CD4-positive, alpha-beta T cell (primary cell): ENCODE data around the gene MSMB. TPM values are rescaled to one million over a fixed set of nuclear protein-coding genes. Genes with fewer than 3 reads are reported as not detected.

Experiments used
- ATAC-seq: fragments of 200-7000 bp; cut with Tn5 transposase; one replicate; pipeline ENCODE4 v1.10.0; 2022; ENCODE audit warnings: mild to moderate bottlenecking; ENCODE audit not compliant: poor library complexity
- CTCF ChIA-PET: fragments of 350-600 bp; sonication (Branson Sonifier 250); formaldehyde crosslinking; loops from one replicate; lab custom pipeline; 2021; ENCODE audit warnings: antibody characterized with exemption, inconsistent platforms; lab: Charles Lee
- POLR2A ChIA-PET: fragments of 350-600 bp; sonication (Branson Sonifier 250); formaldehyde crosslinking; loops from one replicate; lab custom pipeline; 2021; ENCODE audit warnings: antibody characterized with exemption, inconsistent platforms; lab: Charles Lee
- DNase-seq, 14 experiments: peaks; one replicate each; pipeline ENCODE4 v3.0.0-alpha.2; 2013 to 2020; ENCODE audit warnings: mixed read lengths in 2 of 14
- H3K27ac ChIP-seq, 2 donors: one replicate each; pipeline versions ENCODE4 v1.5.1 to v1.7.0; 2013; ENCODE audit warnings: low read length in 2 of 2, low read depth in 1 of 2, mild to moderate bottlenecking in 1 of 2
- H3K27me3 ChIP-seq, 2 experiments: 1 replicate in 1 of 2; 2 replicates in 1 of 2; pipeline versions ENCODE4 v1.6.1 to v1.7.0; 2013; ENCODE audit warnings: low read length in 2 of 2, control low read depth in 1 of 2, mild to moderate bottlenecking in 1 of 2, moderate library complexity in 1 of 2; ENCODE audit not compliant: insufficient read depth in 2 of 2, control insufficient read depth in 1 of 2
- H3K36me3 ChIP-seq: one replicate; pipeline ENCODE4 v1.6.1; 2013; ENCODE audit warnings: low read length, control low read depth; ENCODE audit not compliant: insufficient read depth
- H3K4me1 ChIP-seq: one replicate; pipeline ENCODE4 v1.6.1; 2013; ENCODE audit warnings: low read length, control low read depth; ENCODE audit not compliant: insufficient read depth
- H3K4me3 ChIP-seq: one replicate; pipeline ENCODE4 v1.5.1; 2013; ENCODE audit warnings: mild to moderate bottlenecking, low read length, moderate library complexity
- H3K9me3 ChIP-seq, 2 experiments: 1 replicate in 1 of 2; 2 replicates in 1 of 2; pipeline versions ENCODE4 v1.6.1 to v1.7.0; 2013; ENCODE audit warnings: low read length in 2 of 2, mild to moderate bottlenecking in 2 of 2, control low read depth in 1 of 2, moderate library complexity in 1 of 2; ENCODE audit not compliant: control insufficient read depth in 1 of 2, insufficient read depth in 1 of 2
- H3K27ac Mint-ChIP-seq: one replicate; pipeline ENCODE4 v1.8.0; 2020; ENCODE audit warnings: mixed read lengths
- H3K27me3 Mint-ChIP-seq: one replicate; pipeline ENCODE4 v1.8.0; 2021; ENCODE audit warnings: mixed read lengths
- H3K36me3 Mint-ChIP-seq: one replicate; pipeline ENCODE4 v1.8.0; 2021; ENCODE audit warnings: low read depth, mixed read lengths
- H3K4me1 Mint-ChIP-seq: one replicate; pipeline ENCODE4 v1.8.0; 2021; ENCODE audit warnings: low read depth, mixed read lengths
- H3K4me3 Mint-ChIP-seq: one replicate; pipeline ENCODE4 v1.8.0; 2020; ENCODE audit warnings: mild to moderate bottlenecking, mixed read lengths
- H3K9me3 Mint-ChIP-seq: one replicate; pipeline ENCODE4 v1.8.0; 2020; ENCODE audit warnings: mixed read lengths
- intact Hi-C, 2 experiments: fragments of 100-400 bp; cut with DNase I in 1 of 2; cut with micrococcal nuclease in 1 of 2; formaldehyde crosslinking; loops; one replicate each; pipeline versions ENCODE4 v1.15.1 to v1.9.0; 2023 to 2025; cut with DNase I, micrococcal nuclease
- total RNA-seq, 174 experiments: library from RNA in 2 of 174; stranded (reverse) in 2 of 174; gene quantifications; one replicate each; pipeline ENCODE4 v1.2.3 and lab custom pipeline; 2021 to 2026
- TF ChIP-seq, protein P1 (sequence below): fragments of 200-600 bp; IDR thresholded peaks from one replicate; pipeline ENCODE4 v1.8.0; 2022; ENCODE audit warnings: antibody characterized with exemption, mild to moderate bottlenecking

The MSMB gene
- total RNA-seq, 2 experiments from 2014 or later: not detected

DNA sequence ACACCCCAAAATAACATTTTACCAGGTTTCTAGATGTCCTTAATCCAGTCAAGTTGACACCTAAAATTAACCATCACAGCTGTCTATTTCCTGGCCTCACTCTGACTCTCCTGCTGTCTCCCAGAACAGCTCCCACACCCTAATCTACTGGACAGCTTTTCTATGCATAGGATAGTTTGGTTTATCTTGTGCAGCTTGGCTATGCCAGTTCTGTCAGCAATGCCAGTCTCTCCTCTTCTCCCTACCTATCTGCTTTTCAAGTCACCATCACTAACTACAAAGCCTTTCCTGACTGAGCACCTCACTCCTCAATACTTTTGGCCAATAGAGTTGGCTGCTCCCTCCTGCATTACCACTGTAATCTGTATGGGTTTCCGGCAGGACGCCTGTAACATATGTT lies 20.7 kb downstream of the MSMB start:
- intact Hi-C loops: loop anchor here in 1 of 2 experiments (5.0 kb wide), 2 partner anchors 38 to 793 kb away; no protein-coding TSS in a partner anchor
- H3K4me1 Mint-ChIP-seq: peaks cover 93% of the 10 kb centered on the region
- DNase-seq (no peak), ATAC-seq (no peak)
- Histone ChIP-seq H3K36me3 (peaks cover 4% of the 10 kb centered on the region), H3K4me1 (peaks cover 59% of the 10 kb centered on the region), H3K27me3 (no peaks in the 10 kb centered on the region), H3K27ac (no peak overlapping the region), H3K9me3 (no peaks in the 10 kb centered on the region), H3K4me3 (no peak overlapping the region)
- CTCF ChIA-PET: no interaction called here
- H3K27ac Mint-ChIP-seq: peak overlapping the region; percentile 39
- H3K9me3 Mint-ChIP-seq: no peaks in the 10 kb centered on the region
- TF ChIP-seq, protein P1, sequence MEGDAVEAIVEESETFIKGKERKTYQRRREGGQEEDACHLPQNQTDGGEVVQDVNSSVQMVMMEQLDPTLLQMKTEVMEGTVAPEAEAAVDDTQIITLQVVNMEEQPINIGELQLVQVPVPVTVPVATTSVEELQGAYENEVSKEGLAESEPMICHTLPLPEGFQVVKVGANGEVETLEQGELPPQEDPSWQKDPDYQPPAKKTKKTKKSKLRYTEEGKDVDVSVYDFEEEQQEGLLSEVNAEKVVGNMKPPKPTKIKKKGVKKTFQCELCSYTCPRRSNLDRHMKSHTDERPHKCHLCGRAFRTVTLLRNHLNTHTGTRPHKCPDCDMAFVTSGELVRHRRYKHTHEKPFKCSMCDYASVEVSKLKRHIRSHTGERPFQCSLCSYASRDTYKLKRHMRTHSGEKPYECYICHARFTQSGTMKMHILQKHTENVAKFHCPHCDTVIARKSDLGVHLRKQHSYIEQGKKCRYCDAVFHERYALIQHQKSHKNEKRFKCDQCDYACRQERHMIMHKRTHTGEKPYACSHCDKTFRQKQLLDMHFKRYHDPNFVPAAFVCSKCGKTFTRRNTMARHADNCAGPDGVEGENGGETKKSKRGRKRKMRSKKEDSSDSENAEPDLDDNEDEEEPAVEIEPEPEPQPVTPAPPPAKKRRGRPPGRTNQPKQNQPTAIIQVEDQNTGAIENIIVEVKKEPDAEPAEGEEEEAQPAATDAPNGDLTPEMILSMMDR: no peak
- peak overlapping the region; percentile 12 for H3K4me3 Mint-ChIP-seq
- no peaks in the 10 kb centered on the region for H3K27me3 Mint-ChIP-seq
- peaks cover 37% of the 10 kb centered on the region for H3K36me3 Mint-ChIP-seq
- POLR2A ChIA-PET: no interaction called here

DNA sequence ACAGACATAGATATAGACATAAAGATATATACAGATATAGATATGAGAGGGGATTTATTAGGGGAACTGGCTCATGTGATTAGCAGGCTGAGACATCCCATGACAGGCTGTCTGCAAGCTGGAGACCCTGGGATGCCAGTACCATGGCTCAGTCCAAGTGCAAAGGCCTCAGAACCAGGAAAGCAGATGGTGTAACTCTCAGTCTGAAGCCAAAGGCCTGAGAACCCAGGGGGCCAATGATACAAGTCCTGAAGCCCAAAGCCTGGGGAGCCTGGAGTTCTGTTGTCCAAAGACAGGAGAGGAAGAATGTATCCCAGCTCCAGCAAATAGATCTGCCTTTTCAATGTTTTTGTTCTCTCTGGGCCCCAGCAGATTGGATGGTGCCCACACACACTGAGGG lies 21.1 kb downstream of the MSMB start:
- H3K27ac Mint-ChIP-seq: peak overlapping the region; percentile 75
- peaks cover 62% of the 10 kb centered on the region for H3K4me1 ChIP-seq
- POLR2A ChIA-PET: no interaction called here
- peaks cover 4% of the 10 kb centered on the region for H3K36me3 ChIP-seq
- no peak overlapping the region for H3K4me3 ChIP-seq
- H3K4me3 Mint-ChIP-seq: peak overlapping the region; percentile 81
- no peaks in the 10 kb centered on the region for H3K9me3 Mint-ChIP-seq
- H3K27ac ChIP-seq: no peak overlapping the region
- no peaks in the 10 kb centered on the region for H3K27me3 ChIP-seq
- no peaks in the 10 kb centered on the region for H3K27me3 Mint-ChIP-seq
- intact Hi-C loops: loop anchor here in 1 of 2 experiments (5.0 kb wide), 2 partner anchors 38 to 793 kb away; no protein-coding TSS in a partner anchor
- H3K4me1 Mint-ChIP-seq: peaks cover 95% of the 10 kb centered on the region
- DNase-seq: no peak
- ATAC-seq: no peak
- CTCF ChIA-PET: interaction anchor here (0.5 kb wide), 1 partner anchor 77 kb away, joined by 5 read pairs; no protein-coding TSS in a partner anchor
- peaks cover 34% of the 10 kb centered on the region for H3K36me3 Mint-ChIP-seq
- TF ChIP-seq, protein P1: no peak
- no peaks in the 10 kb centered on the region for H3K9me3 ChIP-seq

GRCh38 chr10:46022978-46023702 lies 22.9 kb downstream of the MSMB start:
- Mint-ChIP-seq H3K36me3 (peaks cover 23% of the 10 kb centered on the region), H3K4me1 (peaks cover 95% of the 10 kb centered on the region), H3K27ac (peak overlapping the region; percentile 75), H3K9me3 (no peaks in the 10 kb centered on the region), H3K4me3 (peak overlapping the region; percentile 81), H3K27me3 (no peaks in the 10 kb centered on the region)
- POLR2A ChIA-PET: interaction anchor here (0.6 kb wide), 1 partner anchor 51 kb away, joined by 3 read pairs; the partner anchor contains the start of gene TIMM23
- peak overlapping the region; percentile 63 for H3K4me3 ChIP-seq
- CTCF ChIA-PET: interaction anchor here (1.0 kb wide), 1 partner anchor 40 kb away, joined by 3 read pairs; no protein-coding TSS in a partner anchor
- peak; percentile 94 for ATAC-seq
- peaks cover 58% of the 10 kb centered on the region for H3K4me1 ChIP-seq
- H3K27ac ChIP-seq: peak overlapping the region; percentile 3 to 20
- peaks cover 7% of the 10 kb centered on the region for H3K36me3 ChIP-seq
- TF ChIP-seq, protein P1: no peak
- DNase-seq: peak; percentile 57 to 92 (median 72)
- H3K27me3 ChIP-seq: no peaks in the 10 kb centered on the region
- H3K9me3 ChIP-seq: no peaks in the 10 kb centered on the region
- intact Hi-C loops: no loop called here
